Loucy (cell line): ENCODE data around the gene MOXD1.

Experiments used
- H2AFZ ChIP-seq: fragments of 200-600 bp; sonication (generic); 2 replicates; pipeline ENCODE4 v1.6.0; 2016; ENCODE audit warnings: antibody characterized with exemption, mild to moderate bottlenecking, low read length, moderate library complexity
- H3F3A ChIP-seq: fragments of 200-600 bp; 2 replicates; pipeline ENCODE4 v1.6.0; 2016; ENCODE audit warnings: antibody characterized with exemption, low read depth, mild to moderate bottlenecking
- H3K27me3 ChIP-seq: fragments of 200-600 bp; sonication (generic); 2 replicates; pipeline ENCODE4 v1.6.1; 2014; ENCODE audit warnings: low read length, mild to moderate bottlenecking; ENCODE audit not compliant: insufficient read depth, poor library complexity, severe bottlenecking
- H3K36me3 ChIP-seq: fragments of 200-600 bp; sonication (generic); 2 replicates; pipeline ENCODE4 v1.6.1; 2016; ENCODE audit warnings: low read length; ENCODE audit not compliant: insufficient read depth
- H3K4me1 ChIP-seq: fragments of 200-600 bp; sonication (generic); 2 replicates; pipeline ENCODE4 v1.5.1; 2014; ENCODE audit warnings: low read length, mild to moderate bottlenecking; ENCODE audit not compliant: insufficient read depth, poor library complexity, severe bottlenecking
- H3K4me2 ChIP-seq: fragments of 200-600 bp; sonication (generic); 2 replicates; pipeline ENCODE4 v1.6.0; 2014; ENCODE audit warnings: antibody characterized with exemption, low read length, low read depth, mild to moderate bottlenecking; ENCODE audit not compliant: poor library complexity, severe bottlenecking
- H3K4me3 ChIP-seq: fragments of 200-600 bp; sonication (generic); 2 replicates; pipeline ENCODE4 v1.5.1; 2014; ENCODE audit warnings: low read length, mild to moderate bottlenecking, mixed read lengths; ENCODE audit not compliant: poor library complexity, severe bottlenecking
- H3K79me2 ChIP-seq: fragments of 200-600 bp; sonication (generic); 2 replicates; pipeline ENCODE4 v1.6.1; 2014; ENCODE audit warnings: low read length; ENCODE audit not compliant: insufficient read depth
- H3K9ac ChIP-seq: fragments of 200-600 bp; sonication (generic); 2 replicates; pipeline ENCODE4 v1.6.0; 2014; ENCODE audit warnings: mild to moderate bottlenecking, low read depth, low read length, moderate library complexity; ENCODE audit not compliant: poor library complexity, severe bottlenecking
- H3K9me2 ChIP-seq: fragments of 200-600 bp; sonication (generic); replicated peaks from 2 replicates; pipeline ENCODE4 v1.6.1; 2016; ENCODE audit warnings: low read depth, low read length, mixed read lengths
- H3K9me3 ChIP-seq: fragments of 200-600 bp; sonication (generic); 2 replicates; pipeline ENCODE4 v1.6.1; 2014; ENCODE audit warnings: mild to moderate bottlenecking, antibody characterized with exemption, low read length, low read depth; ENCODE audit not compliant: insufficient read depth
- H4K20me1 ChIP-seq: fragments of 200-600 bp; sonication (generic); 2 replicates; pipeline ENCODE4 v1.6.0; 2014; ENCODE audit warnings: antibody characterized with exemption, low read length, mild to moderate bottlenecking; ENCODE audit not compliant: insufficient read depth, poor library complexity, severe bottlenecking
- EZH2phosphoT487 ChIP-seq: fragments of 200-600 bp; IDR thresholded peaks from 2 replicates; pipeline ENCODE4 v1.6.1; 2018; ENCODE audit warnings: antibody characterized with exemption, mild to moderate bottlenecking, moderate library complexity, borderline replicate concordance
- TF ChIP-seq, protein P1 (sequence below): fragments of 200-600 bp; sonication (generic); conservative IDR thresholded peaks from 2 replicates; pipeline ENCODE4 v1.5.1; 2014; ENCODE audit warnings: mild to moderate bottlenecking, antibody characterized with exemption, low read length

The MOXD1 gene

DNA sequence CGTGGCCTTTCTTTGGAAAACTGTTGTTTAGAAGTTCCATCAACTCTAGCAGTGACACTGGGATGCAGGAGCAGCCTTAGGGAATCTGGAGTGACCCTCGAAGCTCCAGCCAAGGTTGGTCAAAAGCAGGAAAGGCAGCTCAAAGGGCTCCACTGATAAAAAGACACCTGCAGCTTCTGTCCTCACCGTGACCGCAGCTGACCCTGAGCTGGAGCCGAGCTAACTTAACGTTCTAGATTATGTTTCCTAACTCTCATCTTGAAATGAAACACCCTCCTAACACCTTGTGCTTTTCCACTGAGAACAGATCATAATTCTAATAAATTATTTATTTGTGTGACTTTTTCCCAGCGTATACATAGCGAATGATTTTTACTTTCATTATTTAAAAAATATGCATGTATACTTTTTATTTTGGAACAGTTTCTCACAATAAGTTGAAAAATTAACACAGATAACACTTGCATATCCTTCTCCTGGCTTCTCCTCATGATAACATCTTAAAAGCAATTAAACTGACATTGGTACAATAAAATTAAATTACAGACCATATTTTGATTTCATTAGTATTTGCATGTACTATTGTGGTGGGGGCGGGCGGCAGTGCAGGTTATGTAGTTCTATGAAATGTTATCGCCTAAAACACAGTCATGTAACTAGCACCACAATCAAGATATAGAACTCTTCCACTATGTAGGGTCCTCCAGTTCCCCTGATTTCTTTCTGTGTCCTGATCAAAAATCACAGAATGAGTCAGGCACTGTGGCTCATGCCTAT, 116.1 kb downstream of the MOXD1 start:
- H2AFZ ChIP-seq = no peak overlapping the region
- H3K36me3 ChIP-seq = no peaks in the 10 kb centered on the region
- peaks cover 4% of the 10 kb centered on the region for H3K27me3 ChIP-seq
- no peaks in the 10 kb centered on the region for H3K79me2 ChIP-seq
- no peaks in the 10 kb centered on the region for H3K9me2 ChIP-seq
- H3K4me2 ChIP-seq = no peak overlapping the region
- no peaks in the 10 kb centered on the region for H3K4me1 ChIP-seq
- no peak overlapping the region for H3K4me3 ChIP-seq
- no peaks in the 10 kb centered on the region for H3F3A ChIP-seq
- H4K20me1 ChIP-seq = no peaks in the 10 kb centered on the region
- no peak for TF ChIP-seq EZH2phosphoT487
- TF ChIP-seq, protein P1, sequence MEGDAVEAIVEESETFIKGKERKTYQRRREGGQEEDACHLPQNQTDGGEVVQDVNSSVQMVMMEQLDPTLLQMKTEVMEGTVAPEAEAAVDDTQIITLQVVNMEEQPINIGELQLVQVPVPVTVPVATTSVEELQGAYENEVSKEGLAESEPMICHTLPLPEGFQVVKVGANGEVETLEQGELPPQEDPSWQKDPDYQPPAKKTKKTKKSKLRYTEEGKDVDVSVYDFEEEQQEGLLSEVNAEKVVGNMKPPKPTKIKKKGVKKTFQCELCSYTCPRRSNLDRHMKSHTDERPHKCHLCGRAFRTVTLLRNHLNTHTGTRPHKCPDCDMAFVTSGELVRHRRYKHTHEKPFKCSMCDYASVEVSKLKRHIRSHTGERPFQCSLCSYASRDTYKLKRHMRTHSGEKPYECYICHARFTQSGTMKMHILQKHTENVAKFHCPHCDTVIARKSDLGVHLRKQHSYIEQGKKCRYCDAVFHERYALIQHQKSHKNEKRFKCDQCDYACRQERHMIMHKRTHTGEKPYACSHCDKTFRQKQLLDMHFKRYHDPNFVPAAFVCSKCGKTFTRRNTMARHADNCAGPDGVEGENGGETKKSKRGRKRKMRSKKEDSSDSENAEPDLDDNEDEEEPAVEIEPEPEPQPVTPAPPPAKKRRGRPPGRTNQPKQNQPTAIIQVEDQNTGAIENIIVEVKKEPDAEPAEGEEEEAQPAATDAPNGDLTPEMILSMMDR = no peak
- H3K9me3 ChIP-seq = no peaks in the 10 kb centered on the region
- no peak overlapping the region for H3K9ac ChIP-seq

GRCh38 chr6:132282696-132283095, 118.6 kb downstream of the MOXD1 start:
- Histone ChIP-seq H3K9me2 (no peaks in the 10 kb centered on the region), H3K4me3 (no peak overlapping the region), H3F3A (no peaks in the 10 kb centered on the region), H3K27me3 (no peaks in the 10 kb centered on the region), H3K79me2 (no peaks in the 10 kb centered on the region), H4K20me1 (no peaks in the 10 kb centered on the region), H3K9me3 (no peaks in the 10 kb centered on the region), H3K9ac (no peak overlapping the region), H3K36me3 (no peaks in the 10 kb centered on the region), H3K4me2 (no peak overlapping the region), H2AFZ (no peak overlapping the region), H3K4me1 (no peaks in the 10 kb centered on the region)
- no peak for TF ChIP-seq EZH2phosphoT487
- TF ChIP-seq, protein P1 = no peak

DNA sequence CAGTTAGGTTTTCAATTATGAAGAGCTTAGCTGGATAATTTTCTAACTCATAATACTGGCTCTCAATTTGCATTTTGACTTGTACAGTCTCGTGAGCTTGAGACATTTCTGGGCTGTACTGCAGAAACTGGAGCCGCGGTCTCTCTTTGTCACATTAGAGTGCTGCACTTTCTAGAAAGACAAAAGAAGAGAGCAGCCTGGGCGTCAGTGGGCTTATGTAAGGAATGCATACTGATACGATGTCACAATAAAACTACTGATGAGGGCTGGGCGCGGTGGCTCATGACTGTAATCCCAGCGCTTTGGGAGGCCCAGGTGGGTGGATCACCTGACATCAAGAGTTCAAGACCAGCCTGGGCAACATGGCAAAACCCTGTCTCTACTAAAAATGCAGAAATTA, 120.8 kb downstream of the MOXD1 start:
- TF ChIP-seq, protein P1 = no peak
- no peak for TF ChIP-seq EZH2phosphoT487
- Histone ChIP-seq H3K4me2 (no peak overlapping the region), H3K4me3 (no peak overlapping the region), H3K36me3 (no peaks in the 10 kb centered on the region), H3K9me2 (no peaks in the 10 kb centered on the region), H3K9me3 (no peaks in the 10 kb centered on the region), H3K79me2 (no peaks in the 10 kb centered on the region), H3K4me1 (no peaks in the 10 kb centered on the region), H4K20me1 (no peaks in the 10 kb centered on the region), H3K27me3 (no peaks in the 10 kb centered on the region), H3F3A (no peaks in the 10 kb centered on the region), H3K9ac (no peak overlapping the region), H2AFZ (no peak overlapping the region)
